Chondrocyte (in vitro differentiated cells): Measurements from ENCODE around the gene SH3BP5. TPM values are rescaled to one million over a fixed set of nuclear protein-coding genes. Genes with fewer than 3 reads are reported as not detected.

Experiments used
- DNase-seq: peaks from one replicate; pipeline ENCODE4 v3.0.0; 2021; ENCODE audit warnings: mixed read lengths, low spot score
- H3K27ac Mint-ChIP-seq: one replicate; pipeline ENCODE4 v1.8.0; 2021; ENCODE audit warnings: mild to moderate bottlenecking, moderate library complexity, mixed read lengths; ENCODE audit not compliant: unreplicated experiment
- H3K27me3 Mint-ChIP-seq: 2 replicates; pipeline ENCODE4 v1.8.0; 2021; ENCODE audit warnings: low read depth, mixed read lengths
- H3K36me3 Mint-ChIP-seq: 2 replicates; pipeline ENCODE4 v1.8.0; 2021; ENCODE audit warnings: low read depth, mixed read lengths
- H3K4me1 Mint-ChIP-seq: 2 replicates; pipeline ENCODE4 v1.8.0; 2021; ENCODE audit warnings: low read depth, mild to moderate bottlenecking, mixed read lengths
- H3K4me3 Mint-ChIP-seq: one replicate; pipeline ENCODE4 v1.8.0; 2021; ENCODE audit warnings: mild to moderate bottlenecking, moderate library complexity, mixed read lengths; ENCODE audit not compliant: unreplicated experiment
- H3K9me3 Mint-ChIP-seq: 2 replicates; pipeline ENCODE4 v1.8.0; 2021; ENCODE audit warnings: low read depth, mixed read lengths
- total RNA-seq: library from RNA; stranded (reverse); gene quantifications from 3 replicates; pipeline ENCODE4 v1.2.1, GENCODE V29; 2021
- TF ChIP-seq, protein P1 (sequence below): fragments of 200-600 bp; sonication (generic); IDR thresholded peaks from 2 replicates; pipeline ENCODE4 v1.5.0; 2021; ENCODE audit warnings: antibody characterized with exemption, mild to moderate bottlenecking, moderate library complexity

The SH3BP5 gene
- total RNA-seq, 1 donor from 2014 or later = 13.5 TPM

DNA sequence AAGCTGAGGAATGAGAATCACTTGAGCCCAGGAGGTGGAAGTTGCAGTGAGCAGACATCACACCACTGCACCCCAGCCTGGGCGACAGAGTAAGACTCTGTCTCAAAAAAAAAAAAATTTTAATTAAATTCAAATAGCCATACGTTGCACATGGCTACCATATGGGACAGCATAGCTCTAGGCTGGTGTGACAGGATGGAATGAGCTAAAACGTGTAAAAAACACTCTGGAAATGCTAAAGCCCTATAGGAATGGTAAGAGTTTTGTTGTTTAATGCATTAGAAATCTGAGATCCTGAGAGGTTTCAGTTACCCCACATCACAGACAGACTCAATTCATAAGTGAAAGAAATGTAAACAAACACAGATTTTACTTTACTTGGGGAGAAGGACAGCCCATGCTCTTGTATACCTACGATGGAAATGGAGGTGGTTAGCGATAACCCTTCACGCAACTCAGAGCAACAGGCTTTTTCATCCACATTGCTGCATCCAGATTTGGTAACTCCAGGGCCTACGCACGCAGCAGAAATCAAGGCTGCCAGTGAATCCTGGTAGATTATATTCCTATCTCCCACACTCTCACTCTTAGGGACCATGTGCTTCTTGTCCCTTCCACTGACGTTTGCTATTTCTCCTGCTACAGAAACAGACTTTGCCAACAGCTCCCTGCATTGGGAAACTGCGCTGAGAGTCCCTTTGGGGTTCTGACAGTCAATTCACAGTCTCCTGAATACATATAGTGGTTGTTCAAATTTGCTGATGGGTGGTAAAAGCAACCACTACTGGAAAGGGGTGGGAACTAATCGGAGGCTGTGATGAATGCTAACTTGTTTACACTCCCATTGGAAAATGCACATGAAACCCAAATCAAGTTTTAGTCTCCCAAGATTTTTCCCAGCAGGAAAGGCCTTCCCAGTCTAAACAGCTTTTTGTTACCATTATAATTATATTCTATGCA, 3.1 kb downstream of the SH3BP5 start:
- H3K4me1 Mint-ChIP-seq = peaks cover 62% of the 10 kb centered on the region
- no peaks in the 10 kb centered on the region for H3K9me3 Mint-ChIP-seq
- no peak overlapping the region for H3K4me3 Mint-ChIP-seq
- DNase-seq = no peak
- H3K36me3 Mint-ChIP-seq = peaks cover 4% of the 10 kb centered on the region
- H3K27ac Mint-ChIP-seq = no peak overlapping the region
- no peaks in the 10 kb centered on the region for H3K27me3 Mint-ChIP-seq
- TF ChIP-seq, protein P1, sequence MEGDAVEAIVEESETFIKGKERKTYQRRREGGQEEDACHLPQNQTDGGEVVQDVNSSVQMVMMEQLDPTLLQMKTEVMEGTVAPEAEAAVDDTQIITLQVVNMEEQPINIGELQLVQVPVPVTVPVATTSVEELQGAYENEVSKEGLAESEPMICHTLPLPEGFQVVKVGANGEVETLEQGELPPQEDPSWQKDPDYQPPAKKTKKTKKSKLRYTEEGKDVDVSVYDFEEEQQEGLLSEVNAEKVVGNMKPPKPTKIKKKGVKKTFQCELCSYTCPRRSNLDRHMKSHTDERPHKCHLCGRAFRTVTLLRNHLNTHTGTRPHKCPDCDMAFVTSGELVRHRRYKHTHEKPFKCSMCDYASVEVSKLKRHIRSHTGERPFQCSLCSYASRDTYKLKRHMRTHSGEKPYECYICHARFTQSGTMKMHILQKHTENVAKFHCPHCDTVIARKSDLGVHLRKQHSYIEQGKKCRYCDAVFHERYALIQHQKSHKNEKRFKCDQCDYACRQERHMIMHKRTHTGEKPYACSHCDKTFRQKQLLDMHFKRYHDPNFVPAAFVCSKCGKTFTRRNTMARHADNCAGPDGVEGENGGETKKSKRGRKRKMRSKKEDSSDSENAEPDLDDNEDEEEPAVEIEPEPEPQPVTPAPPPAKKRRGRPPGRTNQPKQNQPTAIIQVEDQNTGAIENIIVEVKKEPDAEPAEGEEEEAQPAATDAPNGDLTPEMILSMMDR = no peak

DNA sequence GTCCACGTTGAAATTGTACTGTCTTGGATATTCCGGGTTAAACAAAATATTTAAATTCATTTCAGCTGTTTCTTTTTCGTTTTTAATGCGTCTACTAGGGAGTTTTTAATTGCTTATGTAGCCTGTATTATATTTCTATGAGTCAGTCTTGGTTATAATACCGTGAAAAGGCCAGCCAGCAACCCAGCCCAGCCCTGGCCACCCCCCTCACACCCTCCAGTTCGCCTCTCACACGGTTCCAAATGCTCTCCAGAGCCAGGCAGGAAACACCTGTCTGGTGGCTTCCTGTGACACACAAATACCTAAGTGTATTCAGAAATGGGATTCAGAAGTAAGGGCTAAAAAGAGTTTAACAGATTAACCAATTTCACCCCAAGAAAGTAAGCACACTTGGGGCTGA, 4.4 kb downstream of the SH3BP5 start:
- Mint-ChIP-seq H3K36me3 (peaks cover 4% of the 10 kb centered on the region), H3K4me1 (peaks cover 66% of the 10 kb centered on the region), H3K27me3 (no peaks in the 10 kb centered on the region), H3K4me3 (no peak overlapping the region), H3K27ac (peak overlapping the region; percentile 52), H3K9me3 (no peaks in the 10 kb centered on the region)
- TF ChIP-seq, protein P1 = no peak
- DNase-seq = no peak

DNA sequence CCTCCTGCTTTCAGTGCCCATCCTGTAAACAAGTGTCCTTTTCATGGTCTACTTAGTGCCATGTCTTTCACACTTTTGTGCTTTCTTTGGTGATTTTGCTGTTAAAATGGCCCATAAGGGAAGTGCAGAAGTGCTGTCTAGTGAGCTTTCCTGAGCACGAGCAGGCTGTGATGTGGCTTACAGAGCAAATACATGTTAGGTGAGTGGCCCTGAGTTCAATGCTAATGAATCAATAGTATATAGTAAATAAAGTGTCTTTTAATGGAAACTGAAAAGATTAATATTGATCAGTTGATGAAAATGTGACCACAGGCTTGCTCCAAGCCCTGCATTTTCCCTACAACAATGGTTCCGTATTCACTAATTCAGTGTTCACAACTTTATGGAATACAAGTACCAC, 5.7 kb downstream of the SH3BP5 start:
- DNase-seq = no peak
- H3K4me1 Mint-ChIP-seq = peaks cover 62% of the 10 kb centered on the region
- TF ChIP-seq, protein P1 = no peak
- H3K27ac Mint-ChIP-seq = no peak overlapping the region
- peaks cover 4% of the 10 kb centered on the region for H3K36me3 Mint-ChIP-seq
- no peaks in the 10 kb centered on the region for H3K27me3 Mint-ChIP-seq
- H3K9me3 Mint-ChIP-seq = no peaks in the 10 kb centered on the region
- no peak overlapping the region for H3K4me3 Mint-ChIP-seq

DNA sequence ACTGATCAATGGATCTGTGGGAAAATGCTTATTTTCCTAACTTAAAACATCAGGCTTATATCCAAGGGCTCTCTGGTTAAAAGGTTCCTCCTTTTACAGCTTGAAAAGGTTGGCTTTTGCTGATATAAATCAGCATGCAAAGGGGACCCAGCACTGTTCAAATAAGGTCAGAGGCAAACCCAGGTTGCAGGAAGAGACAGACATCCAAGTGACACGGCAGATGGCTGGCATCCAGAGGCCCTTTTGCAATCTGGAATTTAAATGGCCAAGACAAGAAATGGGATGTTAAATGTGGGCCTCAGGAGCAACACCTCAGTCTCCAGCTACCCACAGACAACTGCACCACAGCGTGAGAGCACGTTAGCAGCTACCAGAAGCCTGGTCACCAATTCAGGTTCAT, 6.3 kb downstream of the SH3BP5 start:
- TF ChIP-seq, protein P1 = no peak
- Mint-ChIP-seq H3K9me3 (no peaks in the 10 kb centered on the region), H3K27me3 (no peaks in the 10 kb centered on the region), H3K27ac (no peak overlapping the region), H3K4me3 (no peak overlapping the region), H3K36me3 (peaks cover 4% of the 10 kb centered on the region), H3K4me1 (peaks cover 56% of the 10 kb centered on the region)
- DNase-seq = no peak

DNA sequence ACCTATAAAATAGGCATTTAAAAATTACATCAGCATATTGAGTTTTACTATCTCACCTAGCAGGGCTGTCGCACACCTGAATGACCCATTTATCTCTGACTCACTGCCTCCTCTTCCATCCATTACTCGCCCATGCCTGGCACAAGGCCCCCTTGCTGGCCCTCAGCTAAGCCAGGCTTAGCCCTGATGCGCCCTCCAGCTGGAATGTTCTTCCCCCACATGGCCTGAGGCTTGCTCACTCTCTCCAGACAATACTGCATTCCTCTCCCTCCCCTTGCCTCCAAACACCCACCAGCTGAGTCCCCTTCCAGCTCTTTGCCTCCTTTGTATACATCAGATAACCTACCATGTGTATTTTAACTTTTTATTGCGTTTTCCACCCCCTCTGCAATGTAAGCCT, 7.2 kb downstream of the SH3BP5 start:
- Mint-ChIP-seq H3K9me3 (no peaks in the 10 kb centered on the region), H3K27me3 (no peaks in the 10 kb centered on the region), H3K4me3 (no peak overlapping the region), H3K36me3 (peaks cover 4% of the 10 kb centered on the region), H3K27ac (peak overlapping the region; percentile 82), H3K4me1 (peaks cover 54% of the 10 kb centered on the region)
- TF ChIP-seq, protein P1 = no peak
- no peak for DNase-seq
